ENCODE data around the gene WAS.
"Not testable (repeated sequence)": the region's sequence is repeated elsewhere in the genome, so short reads cannot be mapped to it uniquely, and the experiment has no call there.

Gene WAS

DNA sequence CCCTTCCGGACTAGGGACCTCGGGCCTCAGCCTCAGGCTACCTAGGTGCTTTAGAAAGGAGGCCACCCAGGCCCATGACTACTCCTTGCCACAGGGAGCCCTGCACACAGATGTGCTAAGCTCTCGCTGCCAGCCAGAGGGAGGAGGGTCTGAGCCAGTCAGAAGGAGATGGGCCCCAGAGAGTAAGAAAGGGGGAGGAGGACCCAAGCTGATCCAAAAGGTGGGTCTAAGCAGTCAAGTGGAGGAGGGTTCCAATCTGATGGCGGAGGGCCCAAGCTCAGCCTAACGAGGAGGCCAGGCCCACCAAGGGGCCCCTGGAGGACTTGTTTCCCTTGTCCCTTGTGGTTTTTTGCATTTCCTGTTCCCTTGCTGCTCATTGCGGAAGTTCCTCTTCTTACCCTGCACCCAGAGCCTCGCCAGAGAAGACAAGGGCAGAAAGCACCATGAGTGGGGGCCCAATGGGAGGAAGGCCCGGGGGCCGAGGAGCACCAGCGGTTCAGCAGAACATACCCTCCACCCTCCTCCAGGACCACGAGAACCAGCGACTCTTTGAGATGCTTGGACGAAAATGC lies at the start of gene WAS:
Gene WAS, plus strand, starts transcription at position 389 of the 572 bp plus-strand sequence. Its CDS starts 55 bp downstream, at position 444.
- DNase-seq, result peak; percentile 32

DNA sequence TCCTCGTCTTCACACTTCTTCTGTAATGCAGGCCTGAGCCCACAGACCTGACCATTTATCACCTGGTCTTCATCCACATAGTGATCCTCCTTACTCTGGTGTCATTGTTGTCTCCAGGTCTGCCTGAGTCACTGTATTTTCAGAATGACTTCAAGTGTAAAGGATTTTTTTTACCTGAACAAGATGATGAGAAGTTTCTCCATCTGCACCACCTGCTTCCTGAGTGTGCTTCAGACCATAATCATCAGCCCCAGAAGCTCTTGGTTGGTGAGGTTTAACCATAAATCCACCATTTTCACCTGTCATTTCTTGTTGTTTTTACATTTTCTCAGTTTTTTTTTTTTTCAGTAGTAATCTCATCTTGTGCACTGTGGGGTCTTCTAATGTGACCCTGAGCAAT lies 47.3 kb upstream of the WAS start:
- no peak for DNase-seq

DNA sequence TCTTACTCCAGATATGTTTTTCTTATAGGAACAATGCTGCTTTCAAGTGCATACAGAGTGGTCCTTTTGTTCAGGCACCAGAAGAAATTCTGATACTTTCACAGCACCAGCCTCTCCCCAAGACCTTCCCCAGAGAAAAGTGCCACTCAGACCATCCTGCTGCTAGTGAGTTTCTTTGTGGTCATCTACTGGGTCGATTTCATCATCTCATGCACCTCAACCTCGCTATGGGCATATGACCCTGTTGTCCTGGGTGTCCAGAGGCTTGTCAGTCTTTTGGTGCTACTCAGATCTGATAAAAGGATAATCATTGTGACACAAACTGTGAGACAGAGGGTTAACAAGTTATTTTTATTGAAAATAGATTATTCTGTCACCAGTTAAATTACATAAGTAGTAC lies 46.8 kb upstream of the WAS start:
- no peak for DNase-seq

DNA sequence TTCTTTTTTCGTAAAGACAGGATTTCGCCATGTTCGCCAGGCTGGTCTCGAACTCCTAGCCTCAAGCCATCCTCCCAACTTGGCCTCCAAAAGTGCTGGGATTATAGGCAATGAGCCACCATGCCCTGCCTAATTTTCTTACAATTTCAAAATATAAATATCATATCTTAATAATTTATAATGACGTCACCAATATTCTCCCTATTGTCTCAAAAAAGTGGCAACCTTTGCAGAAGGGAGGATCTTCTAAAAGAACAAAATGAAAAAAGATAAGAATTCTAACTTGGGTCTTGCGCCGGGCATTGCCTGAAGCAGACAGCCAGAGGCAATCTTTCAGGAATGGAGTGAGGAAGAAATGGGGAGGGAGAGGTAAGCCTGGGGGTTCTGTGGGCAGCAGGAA lies 37.9 kb upstream of the WAS start:
- DNase-seq, result no peak

DNA sequence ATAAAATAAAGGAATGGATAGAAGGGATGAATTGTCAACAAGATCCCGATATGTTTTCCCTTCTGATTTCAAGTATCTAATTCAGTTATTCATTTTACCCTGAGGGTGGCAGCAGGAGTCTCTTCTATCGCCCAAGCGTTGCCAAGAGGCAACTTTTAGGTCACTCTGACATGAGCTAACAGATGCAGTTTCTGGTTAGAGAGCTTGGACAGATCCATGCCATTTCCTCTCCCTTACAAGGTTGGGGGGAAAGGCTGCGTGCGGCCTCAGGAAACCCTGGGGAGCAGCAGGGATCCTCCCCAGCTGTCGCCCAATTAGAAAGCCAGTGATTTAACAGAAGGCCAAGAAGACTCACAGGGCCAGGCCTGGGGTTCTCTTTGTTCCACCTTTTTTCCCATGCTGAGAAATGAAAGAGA lies 35.3 kb upstream of the WAS start:
- peak; percentile 3 for DNase-seq

DNA sequence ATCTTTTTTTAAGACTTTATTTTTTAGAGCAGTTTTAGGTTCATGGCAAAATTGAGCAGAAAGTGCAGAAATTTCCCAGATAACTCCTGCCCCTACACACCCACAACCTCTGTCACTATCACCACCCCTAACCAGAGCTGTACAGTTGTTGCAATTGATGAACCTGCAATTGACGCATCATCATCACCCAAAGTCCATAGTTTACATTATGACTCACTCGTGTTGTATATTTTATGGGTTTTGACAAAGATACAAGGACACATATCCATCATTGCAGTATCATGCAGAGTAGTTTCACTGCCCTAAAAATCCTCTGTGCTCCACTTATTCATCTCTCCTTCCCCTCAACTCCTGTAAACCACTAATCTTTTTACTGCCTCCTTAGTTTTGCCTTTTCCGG lies 34.5 kb upstream of the WAS start:
- no peak for DNase-seq

DNA sequence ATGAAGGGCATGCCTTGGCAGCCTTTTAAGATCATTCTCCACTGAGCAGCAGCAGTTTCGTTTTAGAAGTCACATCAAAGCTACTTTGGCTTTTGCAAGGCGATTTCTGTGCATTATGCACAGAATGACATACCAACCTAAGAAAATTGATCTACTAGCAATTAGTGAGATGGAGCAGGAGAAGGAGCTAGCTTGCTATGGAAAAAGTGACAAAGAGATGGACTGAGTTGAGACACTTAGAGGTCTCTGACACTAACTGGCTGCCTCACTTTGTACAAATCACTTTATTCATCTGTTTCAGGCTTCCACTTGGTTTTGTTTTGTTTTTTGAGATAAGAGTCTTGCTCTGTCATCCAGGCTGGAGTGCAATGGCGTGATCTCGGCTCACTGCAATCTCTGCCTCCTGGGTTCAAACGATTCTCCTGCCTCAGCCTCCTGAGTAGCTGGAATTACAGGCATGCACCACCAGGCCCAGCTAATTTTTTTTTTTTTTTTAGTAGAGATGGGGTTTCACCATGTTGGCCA lies 31.5 kb upstream of the WAS start:
- DNase-seq, result not testable (repeated sequence)

DNA sequence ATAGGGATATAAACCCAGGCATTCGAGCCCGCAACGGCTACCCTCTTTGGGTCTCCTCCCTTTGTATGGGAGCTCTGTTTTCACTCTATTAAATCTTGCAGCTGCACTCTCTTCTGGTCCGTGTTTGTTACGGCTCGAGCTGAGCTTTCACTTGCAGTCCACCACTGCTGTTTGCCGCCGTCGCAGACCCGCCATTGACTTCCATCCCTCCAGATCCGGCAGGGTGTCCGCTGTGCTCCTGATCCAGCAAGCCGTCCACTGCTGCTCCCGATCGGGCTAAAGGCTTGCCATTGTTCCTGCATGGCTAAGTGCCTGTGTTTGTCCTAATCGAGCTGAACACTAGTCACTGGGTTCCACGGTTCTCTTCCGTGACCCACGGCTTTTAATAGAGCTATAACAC lies 28.9 kb upstream of the WAS start:
- DNase-seq, result not testable (repeated sequence)

DNA sequence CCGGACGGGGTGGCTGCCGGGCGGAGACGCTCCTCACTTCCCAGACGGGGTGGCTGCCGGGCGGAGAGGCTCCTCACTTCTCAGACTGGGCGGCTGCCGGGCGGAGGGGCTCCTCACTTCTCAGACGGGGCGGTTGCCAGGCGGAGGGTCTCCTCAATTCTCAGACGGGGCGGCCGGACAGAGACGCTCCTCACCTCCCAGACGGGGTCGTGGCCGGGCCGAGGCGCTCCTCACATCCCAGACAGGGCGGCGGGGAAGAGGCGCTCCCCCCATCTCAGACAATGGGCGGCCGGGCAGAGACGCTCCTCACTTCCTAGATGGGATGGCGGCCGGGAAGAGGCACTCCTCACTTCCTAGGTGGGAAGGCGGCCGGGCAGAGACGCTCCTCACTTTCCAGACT lies 23.9 kb upstream of the WAS start:
- not testable (repeated sequence) for DNase-seq

DNA sequence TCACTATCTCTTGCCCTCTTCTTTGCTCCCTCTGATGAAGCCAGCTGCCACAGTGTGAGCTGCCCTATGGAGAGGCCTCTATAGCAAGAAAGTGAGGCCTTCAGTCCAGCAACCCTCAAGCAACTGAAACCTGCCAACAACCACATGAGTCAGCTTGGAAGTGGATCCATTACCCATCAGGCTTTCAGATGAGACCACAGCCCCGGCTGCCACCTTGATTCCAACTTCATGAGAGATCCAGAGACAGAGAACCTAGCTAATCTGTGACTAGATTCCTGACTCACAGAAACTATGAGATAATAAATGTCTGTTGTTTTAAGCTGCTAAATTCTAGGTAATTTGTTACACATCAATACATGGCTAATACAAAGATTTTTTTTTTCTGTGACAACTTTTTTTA lies 20.4 kb upstream of the WAS start:
- no peak for DNase-seq

DNA sequence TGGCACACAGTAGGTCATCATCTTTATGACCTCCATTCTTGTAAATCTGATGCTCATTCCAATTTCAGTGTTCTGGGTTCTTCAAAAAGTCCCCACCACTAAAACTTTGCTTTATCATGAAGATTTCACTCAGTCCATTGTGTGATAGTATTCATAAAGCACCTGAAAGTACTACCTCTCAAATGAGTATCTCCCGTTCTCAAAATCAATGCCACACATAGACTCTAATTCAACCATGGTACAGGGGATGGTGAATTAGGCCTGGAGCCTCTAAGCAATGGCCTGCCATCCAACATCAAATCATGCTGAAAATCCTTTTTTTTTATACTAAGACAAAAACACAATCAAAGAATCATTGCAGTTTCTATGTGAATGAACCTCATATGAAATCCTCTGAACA lies 19.4 kb upstream of the WAS start:
- no peak for DNase-seq

DNA sequence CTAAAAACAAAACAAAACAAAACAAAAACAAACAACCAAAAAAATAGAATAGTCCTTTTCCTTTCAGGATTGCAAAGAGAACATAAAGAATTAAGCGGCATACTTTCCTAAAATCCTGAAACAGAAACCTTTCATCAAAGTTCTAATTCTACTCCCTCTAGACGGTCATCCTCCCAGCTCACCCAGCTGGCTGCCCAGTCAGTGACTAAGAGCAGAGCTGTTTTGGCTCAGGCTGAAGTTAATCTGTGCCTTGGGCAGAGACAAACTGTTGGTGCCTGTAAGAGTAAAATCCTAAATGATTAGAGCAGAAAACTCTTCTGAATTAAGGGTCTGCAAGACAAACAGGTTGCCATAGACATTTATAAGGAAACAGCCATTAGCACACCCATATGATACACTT lies 17.6 kb upstream of the WAS start:
- DNase-seq, result no peak

DNA sequence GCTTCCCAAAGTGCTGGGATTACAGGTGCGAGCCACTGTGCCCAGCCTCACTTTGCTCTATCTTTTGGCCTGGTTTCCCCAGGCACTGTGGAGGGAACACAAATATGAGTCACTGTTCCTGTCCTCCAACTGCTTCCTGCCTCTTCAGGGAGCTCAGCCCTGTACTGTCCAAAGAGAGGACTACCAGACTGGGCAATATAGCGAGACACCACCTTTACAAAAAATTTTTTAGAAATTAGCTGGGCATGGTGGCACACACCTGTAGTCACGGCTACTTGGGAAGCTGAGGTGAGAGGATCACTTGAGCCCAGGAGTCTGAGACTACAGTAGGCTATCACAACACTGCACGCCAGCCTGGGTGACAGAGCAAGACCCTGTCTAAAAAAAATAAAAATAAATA lies 16.9 kb upstream of the WAS start:
- DNase-seq, result no peak

DNA sequence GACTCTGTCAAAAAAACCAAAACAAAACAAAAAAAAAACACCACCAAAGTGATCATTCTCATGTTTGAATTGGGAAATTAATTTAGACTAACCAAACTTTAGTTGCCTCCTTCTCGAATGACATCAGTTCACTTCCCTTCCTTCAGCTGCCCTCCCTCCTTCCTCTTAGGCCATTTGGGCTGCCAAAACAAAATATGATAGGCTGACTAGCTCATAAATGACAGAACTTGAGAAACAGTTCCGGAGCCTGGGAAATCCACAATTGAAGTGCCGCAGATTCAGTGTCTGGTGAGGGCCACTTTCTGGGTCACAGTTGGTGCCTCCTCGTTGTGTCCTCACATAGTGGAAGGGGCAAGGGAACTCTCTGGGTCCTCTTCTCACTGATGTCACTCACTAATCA lies 16.1 kb upstream of the WAS start:
- DNase-seq, result no peak

DNA sequence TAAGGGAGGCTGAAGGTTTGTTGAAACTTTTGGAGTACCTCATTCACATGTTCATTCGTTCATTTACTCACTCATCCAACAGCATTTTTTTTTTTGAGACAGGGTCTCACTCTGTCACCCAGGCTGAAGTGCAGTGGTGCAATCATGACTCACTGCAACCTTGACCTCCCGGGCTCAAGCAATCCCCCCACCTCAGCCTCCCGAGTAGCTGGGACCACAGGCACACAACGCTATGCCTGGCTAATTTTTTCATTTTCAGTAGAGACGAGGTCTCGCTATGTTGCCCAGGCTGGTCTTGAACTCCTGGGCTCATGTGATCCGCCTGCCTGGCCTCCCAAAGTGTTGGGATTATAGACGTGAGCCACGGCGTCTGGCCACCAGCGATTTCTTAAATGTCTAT lies 15.4 kb upstream of the WAS start:
- not testable (repeated sequence) for DNase-seq

DNA sequence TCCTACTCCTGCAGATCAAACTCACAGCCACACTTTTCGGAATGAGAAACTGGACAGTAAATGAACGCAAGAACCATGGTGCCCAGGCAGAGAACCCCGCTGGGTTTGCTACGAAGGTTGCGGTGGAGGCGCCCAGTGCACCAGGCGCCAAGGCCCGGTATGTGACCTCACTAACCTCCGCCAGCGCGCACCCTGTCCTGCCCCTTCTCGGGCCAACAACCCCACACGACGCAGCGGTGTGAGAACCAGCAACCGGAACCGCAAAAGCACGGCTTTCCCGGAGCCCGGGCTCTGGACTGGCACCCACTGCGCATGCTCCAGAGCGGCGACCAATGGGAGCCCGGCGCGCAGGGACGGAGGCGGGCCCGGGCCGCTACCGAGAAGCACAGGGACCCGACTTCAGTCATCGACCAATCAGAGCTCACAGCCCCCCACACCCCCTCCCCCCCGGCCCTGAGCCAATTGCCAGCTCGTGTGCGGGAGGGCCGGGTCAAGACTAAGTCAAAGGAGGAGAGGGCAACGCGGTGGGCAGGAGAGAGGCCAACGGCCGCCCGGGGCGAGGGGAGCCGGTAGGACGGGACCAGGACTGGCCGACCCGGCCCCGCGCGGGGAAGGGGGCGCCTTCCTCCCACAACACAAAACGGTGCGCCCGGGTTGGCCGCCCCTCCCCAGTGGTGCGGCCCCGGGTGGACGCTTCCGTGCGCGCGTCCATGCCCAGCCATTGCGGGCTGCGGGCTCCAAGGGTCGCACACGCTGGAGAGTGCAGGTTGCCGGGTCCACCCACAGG lies 7.3 kb upstream of the WAS start:
- DNase-seq, result peak; percentile 81

DNA sequence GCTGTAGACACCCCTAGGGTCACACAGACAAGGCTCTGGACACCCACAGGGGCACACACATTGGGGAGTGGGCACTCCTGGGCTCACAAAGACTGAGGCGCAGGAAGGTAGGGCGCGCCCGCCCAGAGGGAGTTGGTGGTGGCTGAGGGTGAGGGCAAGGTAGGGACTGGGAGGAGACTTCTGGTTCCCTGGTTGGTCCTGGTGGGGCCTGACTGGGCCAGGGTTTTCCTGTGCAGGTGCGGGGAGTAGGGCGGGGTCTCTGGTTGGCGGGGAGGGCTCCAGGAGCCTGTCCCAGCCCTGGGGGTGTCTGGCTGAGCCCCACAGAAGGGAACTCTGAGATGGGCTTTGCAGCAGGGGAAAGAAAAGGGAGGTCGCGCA lies 6.7 kb upstream of the WAS start:
- DNase-seq, result no peak

DNA sequence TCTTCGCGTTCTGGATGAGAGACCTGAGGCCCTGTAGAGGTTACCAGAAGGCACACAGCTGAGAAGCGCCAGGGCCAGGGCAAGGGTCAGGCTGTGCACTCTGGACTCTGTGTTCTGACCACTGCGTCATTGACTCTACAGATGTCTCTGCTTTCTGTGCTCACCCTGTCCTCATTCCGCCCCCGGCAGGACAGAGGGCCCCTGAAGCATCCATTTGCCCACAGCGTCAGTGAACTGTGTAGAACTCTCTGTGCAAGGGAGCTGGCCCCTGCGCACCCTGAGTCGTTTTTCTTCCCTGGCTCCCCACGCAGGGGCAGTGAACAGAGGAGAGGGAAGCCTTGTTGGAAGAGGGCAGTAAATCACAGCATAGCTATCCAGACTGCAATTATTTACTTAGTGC lies 6.1 kb upstream of the WAS start:
- DNase-seq, result no peak

DNA sequence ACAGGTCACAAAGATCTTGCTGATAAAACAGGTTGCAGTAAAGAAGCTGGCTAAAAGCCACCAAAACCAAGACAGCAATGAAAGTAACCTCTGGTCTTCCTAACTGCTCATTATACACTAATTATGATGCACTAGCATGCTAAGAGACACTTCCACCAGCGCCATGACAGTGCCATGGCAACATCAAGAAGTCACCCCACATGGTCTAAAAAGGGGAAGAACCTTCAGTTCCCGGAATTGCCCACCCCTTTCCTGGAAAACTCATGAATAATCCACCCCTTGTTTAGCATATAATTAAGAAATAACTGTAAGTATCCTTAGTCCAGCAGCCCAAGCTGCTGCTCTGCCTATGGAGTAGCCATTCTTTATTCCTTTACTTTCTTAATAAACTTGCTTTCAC lies 3.1 kb upstream of the WAS start:
- DNase-seq, result not testable (repeated sequence)

DNA sequence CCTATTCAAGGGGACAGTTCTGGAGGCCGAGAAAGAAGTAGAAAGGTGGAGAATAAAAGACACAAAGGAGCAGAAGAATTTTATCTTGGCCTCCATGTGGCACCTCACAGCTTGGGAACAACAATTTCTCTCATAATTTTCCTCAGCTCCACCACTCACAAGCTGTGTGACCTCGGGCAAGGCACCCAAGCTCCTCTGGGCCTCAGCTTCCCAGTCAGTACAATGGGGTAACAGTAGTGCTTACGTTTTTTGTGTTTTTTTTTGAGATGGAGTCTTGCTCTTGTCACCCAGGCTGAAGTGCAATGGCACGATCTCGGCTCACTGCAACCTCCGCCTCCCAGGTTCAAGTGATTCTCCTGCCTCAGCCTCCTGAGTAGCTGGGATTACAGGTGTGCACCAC lies 2.7 kb upstream of the WAS start:
- not testable (repeated sequence) for DNase-seq

DNA sequence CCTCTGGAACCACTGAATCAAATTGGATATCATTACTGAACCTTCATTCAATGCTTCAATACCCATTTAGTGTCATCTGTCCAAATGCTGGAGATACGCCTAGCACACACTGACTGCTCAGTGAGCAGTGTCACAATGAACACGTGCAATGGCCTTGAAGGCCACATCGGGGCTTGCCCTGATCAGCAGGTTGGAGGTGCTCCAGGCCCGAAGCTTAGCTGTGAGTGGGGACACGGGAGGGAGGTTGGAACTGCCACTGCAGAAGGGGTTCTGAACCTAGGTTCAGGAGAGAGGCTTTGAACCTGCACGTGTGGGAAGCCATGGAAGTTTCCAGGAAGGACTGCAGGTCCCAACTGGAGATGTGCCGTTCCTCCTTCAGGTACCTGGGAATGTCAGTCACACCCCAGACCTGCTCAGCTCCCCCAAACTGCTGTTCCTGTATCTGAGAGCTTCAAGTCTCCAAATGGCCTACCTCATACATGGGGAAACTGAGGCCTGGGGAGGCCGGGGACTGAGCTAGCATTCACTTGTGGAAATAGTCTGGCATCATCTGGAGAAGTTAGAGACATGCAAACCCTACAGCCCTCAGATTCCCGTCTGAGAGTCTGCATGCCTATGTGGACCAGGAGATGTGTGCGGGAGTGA lies 1.9 kb upstream of the WAS start:
- no peak for DNase-seq

DNA sequence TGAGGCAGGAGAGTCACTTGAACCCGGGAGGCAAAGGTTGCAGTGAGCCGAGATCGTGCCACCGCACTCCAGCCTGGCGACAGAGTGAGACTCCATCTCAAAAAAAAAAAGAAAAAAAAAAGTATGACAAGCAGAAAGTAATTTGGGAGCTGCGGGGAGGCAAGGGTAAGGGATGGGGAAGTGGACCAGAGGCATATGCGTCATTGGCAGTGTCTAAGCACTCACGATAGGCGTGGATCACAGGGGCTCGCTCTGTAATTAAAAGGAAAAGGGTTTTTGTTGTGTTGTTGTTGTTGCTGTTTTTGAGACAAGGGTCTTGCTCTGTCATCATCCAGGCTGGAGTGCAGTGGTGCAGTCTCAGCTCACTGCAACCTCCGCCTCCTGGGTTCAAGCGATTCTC lies 804 bp upstream of the WAS start:
- not testable (repeated sequence) for DNase-seq

DNA sequence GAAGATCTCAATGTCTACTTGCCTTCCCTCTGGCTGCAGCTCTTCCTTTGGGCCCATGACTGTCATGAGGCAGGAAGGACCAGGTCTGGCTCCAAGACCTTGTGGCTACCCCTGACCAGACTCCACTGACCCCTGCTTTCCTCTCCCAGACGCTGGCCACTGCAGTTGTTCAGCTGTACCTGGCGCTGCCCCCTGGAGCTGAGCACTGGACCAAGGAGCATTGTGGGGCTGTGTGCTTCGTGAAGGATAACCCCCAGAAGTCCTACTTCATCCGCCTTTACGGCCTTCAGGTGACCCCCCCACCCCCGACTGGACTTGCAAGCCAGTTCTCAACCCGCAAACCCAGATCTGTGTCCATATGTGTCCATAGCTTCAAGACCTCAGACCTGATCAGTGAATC lies 535 bp downstream of the WAS start:
- no peak for DNase-seq

DNA sequence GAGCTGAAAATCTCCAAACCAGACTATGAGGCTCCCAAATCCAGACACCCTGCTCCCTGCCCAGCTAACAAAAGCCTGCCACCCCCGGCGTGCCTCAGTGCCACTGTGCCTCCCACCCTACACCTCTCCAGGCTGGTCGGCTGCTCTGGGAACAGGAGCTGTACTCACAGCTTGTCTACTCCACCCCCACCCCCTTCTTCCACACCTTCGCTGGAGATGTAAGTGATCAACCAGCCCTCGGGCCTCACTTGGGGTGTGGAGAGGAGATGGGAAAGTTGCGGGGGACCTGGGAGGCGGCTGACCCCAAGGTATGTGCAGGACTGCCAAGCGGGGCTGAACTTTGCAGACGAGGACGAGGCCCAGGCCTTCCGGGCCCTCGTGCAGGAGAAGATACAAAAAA lies 1.8 kb downstream of the WAS start:
- DNase-seq, result no peak

All from stimulated activated CD4-positive, alpha-beta T cell treated with anti-CD3 and anti-CD28 coated beads, Interleukin-12 subunit alpha, Interleukin-12 subunit beta, amount 100 ng/mL, for 4 hours (primary cell).